GM12892 (cell line): ENCODE data around the gene SCAMP4.
A peak's percentile ranks its signal among the peaks of the same experiment; 100 is the strongest.

Source experiments
- DNase-seq: peaks from one replicate; pipeline ENCODE4 v3.0.0; 2011; ENCODE audit not compliant: insufficient read length
- FAIRE-seq: peaks from 2 replicates; lab custom pipeline; 2011; peaks lifted over from hg19 to GRCh38; lab: Jason Lieb, UNC
- POLR2A ChIP-seq: IDR thresholded peaks from 2 replicates; pipeline ENCODE4 v1.6.1; 2011; ENCODE audit warnings: low read depth, low read length, control low read depth
- POLR2AphosphoS5 ChIP-seq: IDR thresholded peaks from 2 replicates; pipeline ENCODE4 v1.6.1; 2011; ENCODE audit warnings: low read depth, low read length, control low read depth
- TAF1 ChIP-seq: IDR thresholded peaks from 2 replicates; pipeline ENCODE4 v1.6.1; 2011; ENCODE audit warnings: low read depth, mild to moderate bottlenecking, control low read depth, low read length, borderline replicate concordance

SCAMP4 gene

DNA sequence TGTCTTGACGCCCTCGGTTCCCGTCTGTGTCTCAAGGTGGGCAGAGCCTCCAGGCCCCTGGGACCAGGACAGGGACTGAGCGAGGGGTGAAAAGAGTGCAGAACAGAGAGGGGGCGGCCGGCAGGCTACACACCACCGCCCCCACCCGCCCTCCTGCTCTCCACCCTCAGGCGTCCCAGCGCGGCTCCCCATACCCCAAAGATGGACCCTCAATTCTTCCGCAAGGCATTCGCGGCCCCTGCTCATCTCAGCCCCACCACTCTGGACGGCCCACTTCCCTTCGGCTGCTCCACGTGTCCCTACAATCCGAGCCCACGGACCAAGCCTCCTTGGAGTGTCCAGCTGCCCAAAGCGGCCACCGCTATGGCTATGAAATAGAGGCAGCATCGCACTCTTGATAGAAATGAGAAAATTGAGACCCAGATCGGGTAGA is 43.6 kb upstream of the SCAMP4 start:
- FAIRE-seq: no peak
- TF ChIP-seq POLR2AphosphoS5: no peak
- TF ChIP-seq POLR2A: no peak
- no peak for TF ChIP-seq TAF1
- DNase-seq: no peak

DNA sequence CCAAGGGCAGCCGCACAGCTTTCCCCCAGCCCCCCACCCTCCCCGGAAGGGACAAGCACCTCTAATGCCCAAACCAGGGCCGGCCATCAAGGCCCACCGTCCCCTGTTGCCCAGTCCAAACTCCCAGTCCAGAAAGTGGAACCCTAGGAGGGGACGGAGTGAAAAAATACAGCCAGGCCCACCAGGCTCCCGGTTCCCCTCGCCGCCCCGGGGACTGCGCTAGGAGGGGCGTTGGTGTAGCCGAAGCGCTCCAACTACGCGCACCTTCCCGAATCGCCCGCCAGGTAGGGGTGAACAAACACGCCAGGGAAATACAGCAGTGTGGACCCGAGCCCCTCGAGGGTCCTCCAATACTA is 43.2 kb upstream of the SCAMP4 start:
- FAIRE-seq (no peak), DNase-seq (no peak)

GRCh38 chr19:1862424-1863327 is 42.5 kb upstream of the SCAMP4 start:
- FAIRE-seq (peak; percentile 89), DNase-seq (peak; percentile 61)

More for the DNA sequence above, 43.2 kb upstream of the SCAMP4 start:
- TF ChIP-seq POLR2AphosphoS5: no peak
- no peak for TF ChIP-seq POLR2A
- no peak for TF ChIP-seq TAF1

GRCh38 chr19:1863328-1863637 is 41.9 kb upstream of the SCAMP4 start, which contains the start of gene KLF16:
Gene KLF16 (minus strand): TSS chr19:1863579. CDS start chr19:1863497, 82 bp downstream.
- DNase-seq (no peak), FAIRE-seq (no peak)
- no peak for TF ChIP-seq POLR2AphosphoS5
- TF ChIP-seq POLR2A: peak; percentile 81; the same call in 1 of the 2 replicates

More at GRCh38 chr19:1862424-1863327, 42.5 kb upstream of the SCAMP4 start:
- no peak for TF ChIP-seq POLR2A
- TF ChIP-seq TAF1: no peak
- no peak for TF ChIP-seq POLR2AphosphoS5

DNA sequence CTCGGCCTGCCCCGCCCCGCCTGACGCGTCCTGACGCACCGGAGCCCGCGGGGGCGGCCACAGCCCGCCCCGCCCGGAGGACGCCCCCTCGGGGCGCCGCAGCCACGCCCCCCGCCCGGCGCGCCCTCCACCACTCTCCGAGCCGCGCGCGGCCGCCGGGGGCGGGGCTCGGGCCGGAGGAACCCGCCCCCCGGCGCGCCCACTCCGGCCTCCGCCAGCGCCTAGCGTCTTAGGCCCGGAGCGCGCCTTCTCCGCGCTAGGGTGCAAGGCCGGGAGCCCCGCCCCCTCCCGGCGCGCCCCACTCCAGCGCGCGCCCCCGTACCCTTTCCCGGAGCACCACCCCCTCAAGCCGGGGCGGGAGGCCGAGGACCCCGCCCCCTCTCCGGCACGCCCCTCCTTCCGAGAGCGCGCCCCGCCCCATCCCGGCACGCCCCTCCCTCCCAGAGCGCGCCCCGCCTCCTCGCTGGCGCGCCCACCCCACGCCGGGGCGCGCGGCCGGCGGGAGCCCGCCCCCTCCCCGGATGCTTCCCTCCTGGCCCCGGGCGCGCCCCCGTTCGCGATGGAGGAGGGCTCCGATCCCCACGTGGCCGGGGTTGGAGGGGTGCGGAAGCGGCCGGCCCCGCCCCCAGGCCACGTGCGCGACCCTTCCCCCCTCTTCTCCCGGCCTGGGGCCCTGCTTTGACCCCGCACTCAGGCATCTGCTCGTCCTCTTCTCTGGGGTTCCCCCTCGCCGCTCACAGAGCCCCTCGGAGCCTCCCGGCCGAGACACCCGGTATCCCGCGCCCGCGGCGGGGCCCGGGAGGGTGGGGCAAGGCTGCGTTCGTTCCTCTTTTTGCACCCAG is 41.3 kb upstream of the SCAMP4 start:
- TF ChIP-seq TAF1: 0 out of 2 replicates have a peak, but pooled peaks have one; percentile 23
- no peak for TF ChIP-seq POLR2AphosphoS5
- DNase-seq: peak; percentile 96
- FAIRE-seq: peak; percentile 99

DNA sequence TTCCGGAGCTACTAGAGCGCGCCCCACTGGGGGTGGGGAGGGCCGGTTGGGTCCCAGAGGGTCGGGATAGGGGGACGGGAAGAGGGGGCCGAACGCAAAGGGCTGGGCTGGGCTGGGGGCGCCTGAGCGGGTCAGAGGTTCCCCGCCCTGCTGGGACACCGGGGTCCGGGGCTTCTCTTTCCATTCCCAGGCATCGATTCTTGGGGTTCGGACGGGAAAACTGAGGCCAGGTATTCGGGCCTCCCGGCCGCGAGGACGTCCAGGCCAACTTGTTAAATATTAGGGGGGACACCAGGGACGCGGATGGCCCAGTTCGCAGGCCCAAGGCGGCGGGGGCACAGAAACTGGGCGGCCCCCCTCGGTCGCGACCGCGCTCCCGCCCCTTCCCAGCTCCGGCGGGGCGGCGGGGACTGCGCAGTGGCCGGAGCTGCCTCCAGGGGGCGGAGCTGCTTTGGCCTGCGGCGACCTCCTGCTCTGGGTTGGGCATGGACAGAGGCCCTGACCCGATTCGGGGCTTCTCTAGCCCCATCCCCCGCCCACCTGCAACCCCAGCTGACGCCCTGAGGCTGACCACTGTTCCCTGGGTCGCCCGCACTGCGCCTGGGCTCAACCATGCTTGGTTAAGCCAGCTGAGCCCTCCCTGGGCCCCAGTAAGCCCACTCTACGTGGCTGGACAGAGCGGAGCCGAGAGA is 40.6 kb upstream of the SCAMP4 start:
- TF ChIP-seq POLR2AphosphoS5 (peak; percentile 54; the same call in 1 of the 2 replicates), TAF1 (no peak), POLR2A (peak; percentile 55; the same call in 1 of the 2 replicates)
- DNase-seq: peak; percentile 90
- FAIRE-seq: peak; percentile 89

DNA sequence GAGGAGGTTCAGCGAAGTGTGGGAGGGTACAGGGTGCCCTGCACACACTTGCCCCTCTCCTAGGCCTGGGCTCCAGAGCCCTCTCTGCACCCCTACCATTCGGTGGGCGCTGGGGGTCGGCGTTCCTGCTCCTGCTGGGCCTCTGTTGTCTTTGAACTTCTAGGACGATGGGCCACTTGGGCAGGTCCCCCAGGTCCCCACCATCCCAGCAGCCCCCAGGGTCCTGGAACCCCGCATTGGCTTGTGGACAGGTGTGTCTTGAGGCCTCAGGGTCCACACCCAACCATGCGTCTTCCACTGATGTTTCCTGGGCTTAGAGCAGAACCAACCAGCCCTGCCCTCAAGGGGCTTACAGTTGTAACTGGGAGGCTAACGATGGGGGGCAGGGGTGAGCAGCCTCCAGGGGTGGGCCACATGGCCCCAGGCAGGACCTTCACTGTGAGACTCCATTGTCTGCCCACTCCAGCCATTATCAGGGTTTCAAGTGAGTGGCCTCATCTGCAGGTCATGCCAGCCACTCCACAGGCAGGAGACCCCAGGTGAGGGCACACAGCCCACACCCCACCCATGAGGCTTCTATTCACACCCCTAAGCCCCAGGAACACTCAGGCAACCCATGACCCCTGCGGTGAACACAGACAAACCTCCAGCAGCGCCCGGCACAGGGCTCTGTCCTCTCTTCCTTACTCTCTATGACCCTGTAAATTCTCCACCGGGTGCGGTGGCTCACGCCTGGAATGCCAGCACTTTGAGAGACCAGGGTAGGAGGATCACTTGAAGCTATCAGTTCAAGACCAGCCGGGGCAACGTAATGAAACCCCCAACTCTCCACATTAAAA is 39.8 kb upstream of the SCAMP4 start:
- TF ChIP-seq TAF1 (no peak), POLR2A (no peak), POLR2AphosphoS5 (no peak)
- DNase-seq: no peak
- peak; percentile 14 for FAIRE-seq

GRCh38 chr19:1866693-1867348 is 38.4 kb upstream of the SCAMP4 start:
- FAIRE-seq (no peak), DNase-seq (no peak)
- no peak for TF ChIP-seq TAF1
- no peak for TF ChIP-seq POLR2AphosphoS5
- no peak; the same call in 1 of the 2 replicates for TF ChIP-seq POLR2A

GRCh38 chr19:1867349-1867724 is 37.9 kb upstream of the SCAMP4 start:
- FAIRE-seq: no peak
- TF ChIP-seq POLR2AphosphoS5: no peak
- TF ChIP-seq POLR2A: no peak
- DNase-seq: no peak

GRCh38 chr19:1868971-1869370 is 36.2 kb upstream of the SCAMP4 start:
- TF ChIP-seq POLR2A: no peak
- TF ChIP-seq POLR2AphosphoS5: no peak
- no peak for TF ChIP-seq TAF1
- no peak for DNase-seq
- no peak for FAIRE-seq
